Activated CD4-positive, alpha-beta T cell treated with anti-CD3 and anti-CD28 coated beads, Interleukin-2, Interleukin-6, amounts not matched to agents 100 ng/mL and 50 ng/mL, durations not matched to agents 16 hours and 8 hours (primary cell): ENCODE results near the gene SESN3.
"Not testable (repeated sequence)": the region's sequence is repeated elsewhere in the genome, so short reads cannot be mapped to it uniquely, and the experiment has no call there.

Source experiments
- DNase-seq: peaks from one replicate; pipeline ENCODE4 v3.0.0-alpha.2; 2020

Gene SESN3

DNA sequence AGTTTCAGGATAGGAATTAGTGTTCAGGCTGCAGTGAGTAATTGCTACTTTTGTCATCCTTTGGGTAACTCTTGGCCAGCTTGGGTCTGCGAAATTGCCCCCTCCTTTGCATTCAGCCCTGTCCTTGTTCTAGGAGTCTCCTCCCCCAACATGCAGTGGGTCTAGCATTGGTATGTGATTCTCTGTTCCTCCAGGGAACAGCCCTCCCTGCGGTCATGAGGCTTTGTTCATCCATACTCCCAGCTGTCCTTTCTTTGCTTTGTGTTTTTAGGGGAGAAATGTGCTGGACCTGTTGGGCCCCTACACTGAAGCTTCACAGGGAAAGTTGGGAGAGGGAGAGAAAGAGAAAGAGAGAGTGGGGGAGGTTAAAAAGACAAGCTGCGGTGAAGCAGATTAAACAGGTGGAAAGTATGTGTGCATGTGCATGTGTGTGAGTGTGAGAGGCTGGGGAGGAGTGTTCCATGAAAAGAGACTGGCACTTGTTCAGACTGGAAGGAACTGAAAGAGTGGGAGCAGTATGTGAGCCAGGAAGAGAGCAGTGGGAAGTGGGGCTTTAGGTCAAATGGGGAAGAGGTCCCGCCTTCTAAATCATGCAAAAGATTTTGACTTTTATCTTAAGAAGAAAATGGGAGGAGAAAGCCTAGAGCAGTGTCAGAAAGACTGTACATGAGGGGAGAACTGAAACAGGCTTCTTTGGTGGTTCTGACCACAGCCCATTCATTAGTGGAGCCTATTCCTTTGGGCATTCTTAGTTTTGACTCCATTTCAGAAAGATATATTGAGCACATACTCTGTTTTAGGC lies 17.9 kb upstream of the SESN3 start:
- DNase-seq, result no peak

DNA sequence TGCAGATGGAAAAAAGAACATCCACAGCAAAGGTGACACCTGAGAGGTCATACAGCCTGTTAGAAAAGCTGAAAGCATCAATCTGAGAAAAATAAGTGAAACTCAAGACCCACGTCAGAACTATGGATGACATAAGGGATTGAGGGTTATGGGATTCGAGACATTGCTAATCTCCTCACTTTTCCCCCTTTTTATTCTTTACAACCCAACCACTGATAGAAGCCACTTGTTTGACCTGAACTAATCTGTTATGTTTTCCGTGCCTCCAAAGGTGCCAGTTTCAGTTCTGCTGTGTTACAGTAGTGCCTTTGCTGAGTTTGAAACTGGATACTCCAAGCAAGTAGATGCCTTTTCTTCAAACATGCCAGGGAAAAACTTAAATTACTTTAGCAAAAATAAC lies 16.9 kb upstream of the SESN3 start:
- DNase-seq, result no peak

DNA sequence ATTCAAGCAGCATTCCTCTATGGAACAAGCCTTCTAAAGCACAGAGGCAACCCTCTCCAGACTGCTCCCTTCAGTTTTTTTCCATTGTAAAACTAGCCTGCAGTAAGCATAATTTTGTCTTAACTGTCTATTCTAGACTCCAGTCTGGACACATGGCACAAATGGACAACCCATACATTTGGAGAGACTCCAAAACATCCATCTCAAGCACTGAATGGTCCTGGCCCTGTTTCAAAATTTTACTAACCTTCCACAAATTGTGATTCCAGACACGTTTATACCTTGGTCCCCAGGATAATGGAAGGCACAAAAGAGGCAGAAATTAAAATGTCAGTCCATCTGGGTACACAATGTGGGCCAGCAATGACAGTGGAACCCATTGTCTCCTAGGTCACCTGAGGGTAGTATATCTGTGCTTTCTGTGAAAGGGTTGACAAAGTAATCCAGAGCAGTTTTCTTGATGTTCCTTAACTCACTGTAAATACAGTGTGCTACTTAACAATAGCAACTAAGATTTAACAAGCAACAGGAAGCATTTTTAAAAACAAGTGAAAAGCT lies 16.2 kb upstream of the SESN3 start:
- no peak for DNase-seq

GRCh38 chr11:95245581-95245980 lies 14.6 kb upstream of the SESN3 start:
- DNase-seq, result no peak

DNA sequence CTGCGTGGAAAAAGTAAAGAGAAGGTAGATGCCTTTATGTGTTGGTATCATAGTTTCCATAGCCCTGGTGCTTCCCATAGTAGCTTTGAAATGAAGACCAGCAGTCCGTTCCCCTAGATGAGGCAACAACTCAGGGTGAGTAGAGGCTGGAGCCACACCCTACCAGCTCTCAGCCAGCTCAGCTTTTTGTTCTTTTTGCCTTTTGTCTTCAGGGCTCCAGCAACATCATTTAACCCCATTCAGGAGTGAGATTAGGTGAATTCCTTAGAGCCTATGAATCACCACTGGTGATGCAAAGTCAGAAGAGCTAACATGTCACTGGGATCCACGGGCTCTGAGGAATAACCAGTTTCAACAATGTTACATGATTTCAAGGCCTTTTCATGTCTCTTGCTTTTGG lies 14.0 kb upstream of the SESN3 start:
- DNase-seq, result no peak

GRCh38 chr11:95243673-95244072 lies 12.7 kb upstream of the SESN3 start:
- no peak for DNase-seq

- DNase-seq, result no peak
Observed at GRCh38 chr11:95242845-95243605, 12.0 kb upstream of the SESN3 start.

DNA sequence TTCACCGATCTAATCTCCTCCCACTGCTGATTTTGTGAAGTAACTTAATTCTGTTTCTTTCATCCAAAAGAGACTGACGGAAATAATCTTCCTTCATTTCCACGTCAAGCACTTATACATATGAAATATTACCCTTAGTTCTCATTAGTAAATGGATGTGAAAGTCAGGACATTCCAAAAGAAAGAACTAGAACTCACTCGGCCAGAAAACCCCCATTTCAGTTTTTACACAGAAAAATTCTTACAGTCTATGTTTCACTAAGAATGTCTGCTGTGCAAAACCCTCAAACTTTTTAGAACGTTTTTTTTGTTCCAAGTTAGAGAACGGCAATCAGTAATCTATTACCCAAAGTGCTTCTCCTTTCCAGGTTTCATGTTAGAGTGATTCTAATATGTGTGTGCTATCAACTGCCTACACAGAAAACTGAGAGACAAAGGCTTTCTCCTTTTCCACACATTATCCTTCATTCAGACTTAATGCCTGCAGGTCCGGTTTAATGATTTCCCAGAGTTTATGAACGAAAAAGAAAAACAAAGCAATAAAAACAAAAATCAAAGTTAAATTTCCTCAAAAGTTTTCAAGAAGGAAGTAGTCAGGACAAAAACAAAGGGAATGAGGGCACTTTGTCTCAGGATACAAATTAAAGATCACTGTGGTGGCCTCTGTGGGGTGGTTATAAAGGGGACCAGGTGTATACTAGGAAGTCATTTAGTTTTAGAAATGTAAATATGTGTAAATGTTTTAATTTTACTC lies 11.3 kb upstream of the SESN3 start:
- no peak for DNase-seq

GRCh38 chr11:95241681-95242081 lies 10.7 kb upstream of the SESN3 start:
- peak; percentile 15 for DNase-seq

- no peak for DNase-seq
Observed at GRCh38 chr11:95239871-95240649, 9.1 kb upstream of the SESN3 start.

DNA sequence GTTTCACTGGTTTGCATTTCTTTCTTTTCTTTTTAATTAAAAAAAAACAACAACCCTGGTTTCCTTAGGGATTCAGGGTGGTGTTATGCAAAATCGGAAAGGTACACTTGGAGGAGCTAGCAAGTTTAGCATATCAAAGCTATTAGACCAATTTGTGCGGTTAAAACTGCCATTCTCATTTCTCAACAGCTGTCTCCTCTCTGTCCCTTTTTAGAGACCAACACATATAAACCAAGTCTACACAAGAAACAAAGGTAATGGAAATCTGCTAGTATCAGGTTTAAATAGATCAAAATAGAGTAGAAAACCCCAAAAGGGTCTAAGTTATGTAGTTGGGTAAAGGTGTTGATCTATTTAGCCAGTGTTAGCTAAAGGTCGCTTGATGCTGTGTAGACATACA lies 1.7 kb upstream of the SESN3 start:
- DNase-seq, result no peak

DNA sequence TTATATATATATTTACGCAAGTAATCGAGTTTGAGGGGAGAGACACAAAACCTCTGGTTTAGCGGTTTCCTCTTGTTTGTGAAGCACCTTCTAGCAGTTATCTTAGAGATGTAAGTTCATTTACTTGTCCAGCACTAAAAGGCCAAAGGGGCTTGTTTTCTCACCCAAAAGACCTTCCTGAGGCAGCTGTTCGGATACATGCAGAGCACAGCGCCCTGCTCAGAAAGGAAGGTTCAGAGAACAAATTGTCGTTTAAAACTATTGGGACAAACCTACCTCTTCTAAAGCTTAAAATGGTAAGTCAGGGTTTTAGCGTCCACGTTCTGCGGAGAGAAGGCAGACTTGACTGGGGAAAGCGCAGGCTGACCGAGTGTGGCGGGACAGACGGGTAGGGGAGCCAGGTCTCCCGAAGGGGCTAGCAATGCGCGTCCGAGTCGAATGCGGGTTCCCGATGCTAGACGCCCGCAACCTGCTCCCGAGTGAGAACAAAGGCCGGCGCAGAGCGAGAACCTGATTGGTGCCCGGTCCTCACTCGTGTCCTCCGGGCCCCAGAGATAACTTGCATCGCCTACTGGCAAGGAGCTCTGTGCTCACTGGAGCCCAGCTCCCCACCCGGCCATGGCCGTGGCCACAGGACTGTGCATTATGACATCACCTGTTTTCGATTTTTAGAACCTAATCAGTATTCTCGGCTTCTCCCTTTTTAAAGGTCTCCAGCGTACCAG lies 1.0 kb upstream of the SESN3 start:
- DNase-seq, result peak; percentile 63

GRCh38 chr11:95230810-95231126 lies 234 bp downstream of the SESN3 start:
- DNase-seq, result no peak

- peak; percentile 22 for DNase-seq
Observed at GRCh38 chr11:95229993-95230809, 801 bp downstream of the SESN3 start.

DNA sequence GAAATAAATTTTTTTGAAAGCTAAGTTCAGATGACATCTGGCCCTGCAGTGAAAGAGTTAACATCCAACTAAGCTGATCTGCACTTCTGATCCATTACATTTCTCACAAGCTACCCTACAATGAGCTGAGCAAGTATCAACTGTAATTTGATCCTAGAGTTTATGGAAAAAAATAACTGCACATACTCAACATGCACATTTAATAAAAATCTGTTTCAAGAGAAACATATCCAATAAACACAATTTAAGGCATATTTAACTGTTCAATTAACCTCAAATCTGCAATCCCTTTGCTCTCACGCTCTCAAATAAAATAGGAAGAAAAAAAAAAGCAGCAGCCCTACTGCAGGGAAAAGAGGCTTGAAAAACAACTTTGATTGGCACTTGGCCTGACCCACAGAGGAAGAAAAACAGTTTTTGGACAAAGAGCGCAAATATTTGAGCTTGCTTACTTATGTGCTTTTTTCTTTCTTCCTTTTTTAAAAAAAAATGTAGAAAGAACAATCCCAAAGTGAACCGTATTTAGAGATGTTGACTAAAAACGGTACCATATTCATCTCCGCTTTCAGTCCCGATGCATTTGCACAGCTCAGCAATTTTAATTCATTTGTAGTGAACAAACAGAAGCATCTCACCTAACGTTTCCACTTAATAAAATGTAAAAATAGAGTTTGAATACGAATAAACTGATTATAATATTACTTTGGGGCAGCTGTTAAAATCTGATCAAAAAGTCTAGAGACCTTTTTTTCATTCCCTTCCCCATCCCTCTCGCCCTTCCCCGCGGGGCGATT lies 1.6 kb downstream of the SESN3 start:
- DNase-seq, result peak; percentile 45

GRCh38 chr11:95228081-95228749 lies 2.8 kb downstream of the SESN3 start:
- DNase-seq, result no peak

- DNase-seq, result not testable (repeated sequence)
Observed at GRCh38 chr11:95227060-95227459, 3.9 kb downstream of the SESN3 start.

DNA sequence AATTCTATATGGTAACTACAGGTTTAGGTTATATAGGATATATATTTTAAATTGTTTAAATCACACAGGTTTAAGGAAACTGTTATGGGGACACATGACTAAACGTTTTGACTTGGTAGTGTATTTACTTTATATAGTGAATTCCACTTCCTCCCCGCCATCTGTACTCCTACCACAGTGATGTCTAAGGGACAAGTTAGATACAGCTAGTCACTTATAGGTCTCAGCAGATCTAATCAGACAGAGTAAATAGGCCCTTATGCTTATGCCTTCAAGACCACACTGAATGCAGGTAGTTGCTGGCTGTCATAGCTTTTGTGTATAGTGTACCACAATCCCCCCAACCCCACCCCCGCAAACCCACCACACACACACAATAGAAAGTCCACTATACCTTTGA lies 8.2 kb downstream of the SESN3 start:
- no peak for DNase-seq

DNA sequence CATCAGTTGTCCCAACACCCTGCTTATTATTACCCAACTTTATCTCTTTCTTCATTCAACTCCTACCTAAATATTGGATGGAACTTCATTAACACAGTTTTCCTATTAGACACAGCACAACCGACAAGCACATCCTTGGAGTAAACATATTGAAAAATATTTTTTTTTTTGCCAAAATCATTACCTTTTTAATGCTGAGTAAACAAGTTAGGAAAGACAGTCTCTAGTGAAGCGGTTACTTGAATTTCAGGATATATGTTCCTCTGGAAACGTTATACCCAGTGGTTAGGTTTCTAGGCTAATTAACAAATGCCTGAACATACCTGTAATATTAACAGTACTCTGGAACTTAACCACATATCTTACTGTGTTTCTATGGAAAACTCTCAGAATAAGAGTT lies 11.4 kb downstream of the SESN3 start:
- DNase-seq, result no peak

DNA sequence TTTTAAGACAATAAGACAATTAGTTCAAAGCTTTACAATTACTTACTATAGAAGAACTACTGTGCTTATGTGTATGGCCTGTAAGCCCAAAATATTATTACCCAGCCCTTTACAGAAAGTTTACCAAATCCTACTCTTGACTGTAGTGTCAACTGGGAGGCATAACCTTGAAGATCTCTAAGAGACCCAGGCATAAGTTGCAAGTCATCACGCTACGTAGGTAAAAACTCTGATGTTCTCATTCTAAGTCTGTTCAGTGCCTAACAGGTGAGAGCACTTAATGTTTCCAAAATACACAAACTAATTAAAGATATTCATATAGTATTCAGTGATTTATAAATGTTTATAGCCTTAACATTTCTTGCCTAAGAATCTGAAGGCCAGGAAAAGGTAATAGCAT lies 12.9 kb downstream of the SESN3 start:
- DNase-seq, result no peak
